ENCODE results near the gene BET1L.

The BET1L gene

GRCh38 chr11:218815-219593, 11.8 kb upstream of the BET1L start:
- H3K9me3 ChIP-seq (ENCODE audit: control insufficient read depth, low read length): no peaks in the 10 kb centered on the region
- no peaks in the 10 kb centered on the region for H3K4me1 ChIP-seq (ENCODE audit: control insufficient read depth, insufficient read depth, low read length, poor library complexity, severe bottlenecking)
- no peak for DNase-seq
- H3K36me3 ChIP-seq (ENCODE audit: control insufficient read depth, insufficient read depth, low read length): peaks cover 17% of the 10 kb centered on the region
- H3K27me3 ChIP-seq (replicated peaks; ENCODE audit: control insufficient read depth, insufficient read depth, low read length, poor library complexity, severe bottlenecking): no peaks in the 10 kb centered on the region
- no peak overlapping the region for H3K4me3 ChIP-seq (ENCODE audit: insufficient read depth, low read depth, low read length, poor library complexity, severe bottlenecking)
- H3K27ac ChIP-seq (ENCODE audit: insufficient read depth, low read length, poor library complexity, severe bottlenecking): no peak overlapping the region

- Histone ChIP-seq H3K4me1 (ENCODE audit: control insufficient read depth, insufficient read depth, low read length, poor library complexity, severe bottlenecking) (no peaks in the 10 kb centered on the region), H3K27ac (ENCODE audit: insufficient read depth, low read length, poor library complexity, severe bottlenecking) (no peak overlapping the region), H3K36me3 (ENCODE audit: control insufficient read depth, insufficient read depth, low read length) (peaks cover 30% of the 10 kb centered on the region), H3K27me3 (replicated peaks; ENCODE audit: control insufficient read depth, insufficient read depth, low read length, poor library complexity, severe bottlenecking) (no peaks in the 10 kb centered on the region), H3K4me3 (ENCODE audit: insufficient read depth, low read depth, low read length, poor library complexity, severe bottlenecking) (no peak overlapping the region), H3K9me3 (ENCODE audit: control insufficient read depth, low read length) (no peaks in the 10 kb centered on the region)
- DNase-seq: no peak
Measured at GRCh38 chr11:217704-218103, 10.5 kb upstream of the BET1L start.

GRCh38 chr11:216081-216974, 9.1 kb upstream of the BET1L start:
- Histone ChIP-seq H3K27ac (ENCODE audit: insufficient read depth, low read length, poor library complexity, severe bottlenecking) (no peak overlapping the region), H3K4me1 (ENCODE audit: control insufficient read depth, insufficient read depth, low read length, poor library complexity, severe bottlenecking) (no peaks in the 10 kb centered on the region), H3K27me3 (replicated peaks; ENCODE audit: control insufficient read depth, insufficient read depth, low read length, poor library complexity, severe bottlenecking) (no peaks in the 10 kb centered on the region), H3K9me3 (ENCODE audit: control insufficient read depth, low read length) (no peaks in the 10 kb centered on the region), H3K36me3 (ENCODE audit: control insufficient read depth, insufficient read depth, low read length) (peaks cover 44% of the 10 kb centered on the region), H3K4me3 (ENCODE audit: insufficient read depth, low read depth, low read length, poor library complexity, severe bottlenecking) (no peak overlapping the region)
- no peak for DNase-seq

- no peak for DNase-seq
- Histone ChIP-seq H3K36me3 (ENCODE audit: control insufficient read depth, insufficient read depth, low read length) (peaks cover 51% of the 10 kb centered on the region), H3K4me3 (ENCODE audit: insufficient read depth, low read depth, low read length, poor library complexity, severe bottlenecking) (no peak overlapping the region), H3K4me1 (ENCODE audit: control insufficient read depth, insufficient read depth, low read length, poor library complexity, severe bottlenecking) (no peaks in the 10 kb centered on the region), H3K9me3 (ENCODE audit: control insufficient read depth, low read length) (no peaks in the 10 kb centered on the region), H3K27me3 (replicated peaks; ENCODE audit: control insufficient read depth, insufficient read depth, low read length, poor library complexity, severe bottlenecking) (no peaks in the 10 kb centered on the region), H3K27ac (ENCODE audit: insufficient read depth, low read length, poor library complexity, severe bottlenecking) (no peak overlapping the region)
Measured at GRCh38 chr11:215581-216037, 8.4 kb upstream of the BET1L start.

GRCh38 chr11:214083-214482, 6.9 kb upstream of the BET1L start:
- no peak for DNase-seq
- H3K27me3 ChIP-seq (replicated peaks; ENCODE audit: control insufficient read depth, insufficient read depth, low read length, poor library complexity, severe bottlenecking): no peaks in the 10 kb centered on the region
- H3K4me3 ChIP-seq (ENCODE audit: insufficient read depth, low read depth, low read length, poor library complexity, severe bottlenecking): no peak overlapping the region
- H3K27ac ChIP-seq (ENCODE audit: insufficient read depth, low read length, poor library complexity, severe bottlenecking): no peak overlapping the region
- H3K36me3 ChIP-seq (ENCODE audit: control insufficient read depth, insufficient read depth, low read length): peaks cover 61% of the 10 kb centered on the region
- H3K9me3 ChIP-seq (ENCODE audit: control insufficient read depth, low read length): no peaks in the 10 kb centered on the region
- H3K4me1 ChIP-seq (ENCODE audit: control insufficient read depth, insufficient read depth, low read length, poor library complexity, severe bottlenecking): peaks cover 14% of the 10 kb centered on the region

- no peak for DNase-seq
- peaks cover 61% of the 10 kb centered on the region for H3K36me3 ChIP-seq (ENCODE audit: control insufficient read depth, insufficient read depth, low read length)
- no peaks in the 10 kb centered on the region for H3K27me3 ChIP-seq (replicated peaks; ENCODE audit: control insufficient read depth, insufficient read depth, low read length, poor library complexity, severe bottlenecking)
- H3K4me1 ChIP-seq (ENCODE audit: control insufficient read depth, insufficient read depth, low read length, poor library complexity, severe bottlenecking): peaks cover 15% of the 10 kb centered on the region
- H3K9me3 ChIP-seq (ENCODE audit: control insufficient read depth, low read length): no peaks in the 10 kb centered on the region
- H3K27ac ChIP-seq (ENCODE audit: insufficient read depth, low read length, poor library complexity, severe bottlenecking): no peak overlapping the region
- H3K4me3 ChIP-seq (ENCODE audit: insufficient read depth, low read depth, low read length, poor library complexity, severe bottlenecking): no peak overlapping the region
Measured at GRCh38 chr11:213111-213510, 5.9 kb upstream of the BET1L start.

GRCh38 chr11:212150-213100, 5.2 kb upstream of the BET1L start:
- H3K27ac ChIP-seq (ENCODE audit: insufficient read depth, low read length, poor library complexity, severe bottlenecking): no peak overlapping the region
- peaks cover 15% of the 10 kb centered on the region for H3K4me1 ChIP-seq (ENCODE audit: control insufficient read depth, insufficient read depth, low read length, poor library complexity, severe bottlenecking)
- no peak overlapping the region for H3K4me3 ChIP-seq (ENCODE audit: insufficient read depth, low read depth, low read length, poor library complexity, severe bottlenecking)
- H3K9me3 ChIP-seq (ENCODE audit: control insufficient read depth, low read length): no peaks in the 10 kb centered on the region
- no peaks in the 10 kb centered on the region for H3K27me3 ChIP-seq (replicated peaks; ENCODE audit: control insufficient read depth, insufficient read depth, low read length, poor library complexity, severe bottlenecking)
- H3K36me3 ChIP-seq (ENCODE audit: control insufficient read depth, insufficient read depth, low read length): peaks cover 61% of the 10 kb centered on the region
- no peak for DNase-seq

GRCh38 chr11:211741-212140, 4.5 kb upstream of the BET1L start:
- no peak for DNase-seq
- no peaks in the 10 kb centered on the region for H3K9me3 ChIP-seq (ENCODE audit: control insufficient read depth, low read length)
- H3K4me1 ChIP-seq (ENCODE audit: control insufficient read depth, insufficient read depth, low read length, poor library complexity, severe bottlenecking): peaks cover 15% of the 10 kb centered on the region
- H3K27me3 ChIP-seq (replicated peaks; ENCODE audit: control insufficient read depth, insufficient read depth, low read length, poor library complexity, severe bottlenecking): no peaks in the 10 kb centered on the region
- H3K4me3 ChIP-seq (ENCODE audit: insufficient read depth, low read depth, low read length, poor library complexity, severe bottlenecking): no peak overlapping the region
- peaks cover 61% of the 10 kb centered on the region for H3K36me3 ChIP-seq (ENCODE audit: control insufficient read depth, insufficient read depth, low read length)
- no peak overlapping the region for H3K27ac ChIP-seq (ENCODE audit: insufficient read depth, low read length, poor library complexity, severe bottlenecking)

- DNase-seq: no peak
- H3K36me3 ChIP-seq (ENCODE audit: control insufficient read depth, insufficient read depth, low read length): peaks cover 61% of the 10 kb centered on the region
Measured at GRCh38 chr11:211295-211694, 4.1 kb upstream of the BET1L start.

More at GRCh38 chr11:211295-211694, 4.1 kb upstream of the BET1L start:
- H3K9me3 ChIP-seq (ENCODE audit: control insufficient read depth, low read length): no peaks in the 10 kb centered on the region
- no peak overlapping the region for H3K4me3 ChIP-seq (ENCODE audit: insufficient read depth, low read depth, low read length, poor library complexity, severe bottlenecking)
- peaks cover 20% of the 10 kb centered on the region for H3K4me1 ChIP-seq (ENCODE audit: control insufficient read depth, insufficient read depth, low read length, poor library complexity, severe bottlenecking)
- H3K27me3 ChIP-seq (replicated peaks; ENCODE audit: control insufficient read depth, insufficient read depth, low read length, poor library complexity, severe bottlenecking): no peaks in the 10 kb centered on the region
- H3K27ac ChIP-seq (ENCODE audit: insufficient read depth, low read length, poor library complexity, severe bottlenecking): no peak overlapping the region

Measured in effector memory CD4-positive, alpha-beta T cell (primary cell).